ENCODE measurements around the gene ENHO. TPM values are rescaled to one million over a fixed set of nuclear protein-coding genes. Genes with fewer than 3 reads are reported as not detected.
A peak's percentile ranks its signal among the peaks of the same experiment; 100 is the strongest.

The ENHO gene
- total and polyA plus RNA-seq, 10 of the 15 experiments (the other 5 are each of a cell fraction or from before 2014, with no cell fraction given), result not detected

- intact Hi-C loops (cut with micrococcal nuclease; ENCODE audit: unreplicated experiment), result no loop called here
- ChIA-PET CTCF (no interaction called here), SMC1A (ENCODE audit: uncharacterized antibody, unreplicated experiment) (no interaction called here), POLR2A (interaction anchor here (0.6 kb wide), 1 partner anchor 884 kb away, joined by 4 read pairs; no protein-coding TSS in a partner anchor), RAD21 (ENCODE audit: unreplicated experiment) (no interaction called here)
- H3K4me3 ChIP-seq, result no peak overlapping the region
- no peak overlapping the region for H3K27ac ChIP-seq (ENCODE audit: control insufficient read depth, insufficient read depth)
- H3K36me3 ChIP-seq (ENCODE audit: control insufficient read depth in 2 of 2, insufficient read depth in 2 of 2, low read length in 1 of 2), result no peaks in the 10 kb centered on the region
- no peak for ATAC-seq
- peaks cover 0 to 5% of the 10 kb centered on the region in 2 experiments for H3K27me3 ChIP-seq (replicated peaks in 1 of 2; ENCODE audit: control insufficient read depth in 2 of 2, insufficient read depth in 2 of 2, low read length in 1 of 2)
- WGBS (ENCODE audit: insufficient coverage, insufficient replicate concordance, low lambda C conversion rate, missing lambda C conversion rate), result 31% methylated on average over 15 of the region's 17 CpGs
- no peak for TF ChIP-seq TARDBP (IDR thresholded peaks at IDR 0.05; ENCODE audit: borderline replicate concordance)
- TF ChIP-seq E2F8 (IDR thresholded peaks at IDR 0.05; ENCODE audit: low read depth, partially characterized antibody), result no peak
- no peak for TF ChIP-seq BCL11A (IDR thresholded peaks at IDR 0.05; ENCODE audit: low read depth, low read length)
- TF ChIP-seq CEBPB (IDR thresholded peaks at IDR 0.05; ENCODE audit: borderline replicate concordance in 1 of 2, low read depth in 2 of 2, low read length in 2 of 2), result no peak
- TF ChIP-seq BHLHE40 (IDR thresholded peaks at IDR 0.05; ENCODE audit: borderline replicate concordance in 1 of 2, low read depth in 2 of 2, low read length in 1 of 2), result peak in 1 of 2 experiments; percentile 30; a peak in 2 of 4 replicates
- no peaks in the 10 kb centered on the region for H3K4me1 ChIP-seq (ENCODE audit: control insufficient read depth, insufficient read depth, low read length)
- in situ Hi-C loops (cut with MboI), result no loop called here
- H3K9me3 ChIP-seq (replicated peaks; ENCODE audit: control insufficient read depth, insufficient read depth, low read length), result peaks cover 6% of the 10 kb centered on the region; the same call in 2 of the 3 replicates
- H3K4me2 ChIP-seq (ENCODE audit: control insufficient read depth, insufficient read depth), result no peak overlapping the region
- no peak overlapping the region for H2AFZ ChIP-seq (ENCODE audit: control insufficient read depth, low read depth, low read length)
- H3K9ac ChIP-seq (ENCODE audit: control insufficient read depth, insufficient read depth, low read length), result no peak overlapping the region
- H4K20me1 ChIP-seq (ENCODE audit: control insufficient read depth, insufficient read depth), result no peaks in the 10 kb centered on the region; the same call in 1 of the 2 replicates
- BruUV-seq (replicated peaks), result no TSS peak
- no peak for DNase-seq (ENCODE audit: low read depth, low spot score)
- H3K79me2 ChIP-seq (ENCODE audit: control insufficient read depth, insufficient read depth, low read length), result no peaks in the 10 kb centered on the region
- FAIRE-seq, result no peak
These were observed 36.3 kb upstream of the ENHO start for GRCh38 chr9:34558919-34559623.

Data from GM12878 (cell line).